ENCODE measurements around the gene LRFN5.

The LRFN5 gene

GRCh38 chr14:41699486-41699885 is 92.8 kb downstream of the LRFN5 start:
- TF ChIP-seq ZNF664 (tag by site-specific recombination; IDR thresholded peaks at IDR 0.05) (no peak), ZNF23 (tag by site-specific recombination; IDR thresholded peaks at IDR 0.05; ENCODE audit: borderline replicate concordance) (no peak), ZNF623 (tag by site-specific recombination; IDR thresholded peaks at IDR 0.05) (no peak), ZNF571 (tag by site-specific recombination; IDR thresholded peaks at IDR 0.05) (no peak), ZNF621 (tag by site-specific recombination; IDR thresholded peaks at IDR 0.05) (no peak), ZBTB20 (tag by site-specific recombination; IDR thresholded peaks at IDR 0.05) (no peak), HOXC10 (CRISPR knock-in tag; IDR thresholded peaks at IDR 0.05) (no peak), ZSCAN16 (tag by site-specific recombination; IDR thresholded peaks at IDR 0.05) (no peak), ZNF704 (tag by site-specific recombination; IDR thresholded peaks at IDR 0.05) (no peak), ZNF792 (tag by site-specific recombination; IDR thresholded peaks at IDR 0.05) (no peak), RBAK (tag by site-specific recombination; IDR thresholded peaks at IDR 0.05) (no peak)
- CTCF ChIA-PET = no interaction called here

GRCh38 chr14:41718477-41719166 is 111.9 kb downstream of the LRFN5 start:
- Histone ChIP-seq H3K27ac (ENCODE audit: extremely low read depth, low read depth, low read length) (no peak overlapping the region), H3K9me3 (ENCODE audit: control insufficient read depth, insufficient read depth, low read depth, low read length) (no peaks in the 10 kb centered on the region), H3K4me3 (ENCODE audit: low read depth, low read length) (no peak overlapping the region), H3K4me1 (ENCODE audit: control insufficient read depth, insufficient read depth, low read length) (no peaks in the 10 kb centered on the region), H3K36me3 (ENCODE audit: control insufficient read depth in 2 of 2, insufficient read depth in 1 of 2, low read length in 2 of 2) (no peaks in the 10 kb centered on the region)
- POLR2A ChIA-PET = no interaction called here
- CTCF ChIA-PET = no interaction called here
- TF ChIP-seq MZF1 (tag by site-specific recombination; IDR thresholded peaks at IDR 0.05; ENCODE audit: borderline replicate concordance) (no peak), ZNF791 (tag by site-specific recombination; IDR thresholded peaks at IDR 0.05) (no peak), ZNF146 (tag by site-specific recombination; IDR thresholded peaks at IDR 0.05) (no peak), ZNF354C (tag by site-specific recombination; IDR thresholded peaks at IDR 0.05; ENCODE audit: borderline replicate concordance, low read depth) (no peak)

More at GRCh38 chr14:41699486-41699885, 92.8 kb downstream of the LRFN5 start:
- no peaks in the 10 kb centered on the region for H3K36me3 ChIP-seq (ENCODE audit: control insufficient read depth in 2 of 2, insufficient read depth in 1 of 2, low read length in 2 of 2)
- H3K4me1 ChIP-seq (ENCODE audit: control insufficient read depth, insufficient read depth, low read length) = no peaks in the 10 kb centered on the region
- no peaks in the 10 kb centered on the region for H3K9me3 ChIP-seq (ENCODE audit: control insufficient read depth, insufficient read depth, low read depth, low read length)
- no peak overlapping the region for H3K4me3 ChIP-seq (ENCODE audit: low read depth, low read length)
- no peak overlapping the region for H3K27ac ChIP-seq (ENCODE audit: extremely low read depth, low read depth, low read length)
- POLR2A ChIA-PET = no interaction called here

- Histone ChIP-seq H3K36me3 (ENCODE audit: control insufficient read depth in 2 of 2, insufficient read depth in 1 of 2, low read length in 2 of 2) (no peaks in the 10 kb centered on the region), H3K4me3 (ENCODE audit: low read depth, low read length) (no peak overlapping the region), H3K27ac (ENCODE audit: extremely low read depth, low read depth, low read length) (no peak overlapping the region), H3K4me1 (ENCODE audit: control insufficient read depth, insufficient read depth, low read length) (no peaks in the 10 kb centered on the region), H3K9me3 (ENCODE audit: control insufficient read depth, insufficient read depth, low read depth, low read length) (no peaks in the 10 kb centered on the region)
- TF ChIP-seq ZNF513 (tag by site-specific recombination; IDR thresholded peaks at IDR 0.05) = 0 out of 2 replicates have a peak, but pooled peaks have one; percentile 17
- TF ChIP-seq ZNF501 (tag by site-specific recombination; IDR thresholded peaks at IDR 0.05) = no peak
- ChIA-PET POLR2A (no interaction called here), CTCF (no interaction called here)
Observed at GRCh38 chr14:41739203-41739602, 132.5 kb downstream of the LRFN5 start.

- CTCF ChIA-PET = no interaction called here
- Histone ChIP-seq H3K36me3 (ENCODE audit: control insufficient read depth in 2 of 2, insufficient read depth in 1 of 2, low read length in 2 of 2) (no peaks in the 10 kb centered on the region), H3K9me3 (ENCODE audit: control insufficient read depth, insufficient read depth, low read depth, low read length) (no peaks in the 10 kb centered on the region), H3K27ac (ENCODE audit: extremely low read depth, low read depth, low read length) (no peak overlapping the region), H3K4me1 (ENCODE audit: control insufficient read depth, insufficient read depth, low read length) (no peaks in the 10 kb centered on the region), H3K4me3 (ENCODE audit: low read depth, low read length) (no peak overlapping the region)
- POLR2A ChIA-PET = no interaction called here
- TF ChIP-seq ZNF600 (tag by site-specific recombination; IDR thresholded peaks at IDR 0.05) (no peak), ZNF302 (tag by site-specific recombination; IDR thresholded peaks at IDR 0.05; ENCODE audit: low read depth) (no peak), ZNF239 (tag by site-specific recombination; IDR thresholded peaks at IDR 0.05) (no peak), ZNF221 (tag by site-specific recombination; IDR thresholded peaks at IDR 0.05; ENCODE audit: borderline replicate concordance) (no peak), ZNF626 (tag by site-specific recombination; IDR thresholded peaks at IDR 0.05) (no peak), ZNF214 (tag by site-specific recombination; IDR thresholded peaks at IDR 0.05; ENCODE audit: borderline replicate concordance) (no peak), ZEB2 (tag by site-specific recombination; IDR thresholded peaks at IDR 0.05) (no peak), ZFP69B (tag by site-specific recombination; IDR thresholded peaks at IDR 0.05) (no peak), YY2 (tag by site-specific recombination; IDR thresholded peaks at IDR 0.05) (no peak)
Observed at GRCh38 chr14:41743140-41743539, 136.5 kb downstream of the LRFN5 start.

Data from HEK293 (cell line).